ENCODE results near the gene DMAC2. TPM values are rescaled to one million over a fixed set of nuclear protein-coding genes. Genes with fewer than 3 reads are reported as not detected.

Gene DMAC2
- total and polyA plus RNA-seq, 2 of the 13 experiments (the other 11 are each of a cell fraction or from before 2014, with no cell fraction given), result 39.0 to 66.0 TPM

- TF ChIP-seq KDM5A (IDR thresholded peaks at IDR 0.05; ENCODE audit: borderline replicate concordance, low read length), result peak; percentile 95
- TF ChIP-seq ZNF644 (CRISPR knock-in tag; IDR thresholded peaks at IDR 0.05; ENCODE audit: low read depth), result no peak
- TF ChIP-seq ATF3 (CRISPR knock-in tag; IDR thresholded peaks at IDR 0.05), result 0 out of 2 replicates have a peak, but pooled peaks have one; percentile 11
- TF ChIP-seq FOXA1 (IDR thresholded peaks at IDR 0.05), result no peak
- peak; percentile 72 for TF ChIP-seq FOXA1 (CRISPR knock-in tag; IDR thresholded peaks at IDR 0.05)
- no peak for TF ChIP-seq GPBP1L1 (CRISPR knock-in tag; IDR thresholded peaks at IDR 0.05)
- 0 out of 2 replicates have a peak, but pooled peaks have one; percentile 55 for TF ChIP-seq ZNF275 (CRISPR knock-in tag; IDR thresholded peaks at IDR 0.05; ENCODE audit: borderline replicate concordance)
- no peak for TF ChIP-seq ZNF468 (CRISPR knock-in tag; IDR thresholded peaks at IDR 0.05)
- no peak for TF ChIP-seq ZMYM3 (CRISPR knock-in tag; IDR thresholded peaks at IDR 0.05)
- peak; percentile 80; the same call in 1 of the 2 replicates for TF ChIP-seq LCORL (IDR thresholded peaks at IDR 0.05)
- peak; percentile 72; the same call in 1 of the 2 replicates for TF ChIP-seq LCORL (CRISPR knock-in tag; IDR thresholded peaks at IDR 0.05)
- TF ChIP-seq KLF11 (CRISPR knock-in tag; IDR thresholded peaks at IDR 0.05), result no peak
- TF ChIP-seq ATF7-NPFF (CRISPR knock-in tag; IDR thresholded peaks at IDR 0.05; ENCODE audit: low read depth), result peak; percentile 88; the same call in 1 of the 2 replicates
- peak; percentile 66; the same call in 1 of the 2 replicates for TF ChIP-seq ZNF317 (CRISPR knock-in tag; IDR thresholded peaks at IDR 0.05)
- peak; percentile 60; the same call in 1 of the 2 replicates for TF ChIP-seq GFI1 (CRISPR knock-in tag; IDR thresholded peaks at IDR 0.05; ENCODE audit: borderline replicate concordance)
- TF ChIP-seq FOXC1 (CRISPR knock-in tag; IDR thresholded peaks at IDR 0.05; ENCODE audit: borderline replicate concordance), result 0 out of 2 replicates have a peak, but pooled peaks have one; percentile 17
- 0 out of 2 replicates have a peak, but pooled peaks have one; percentile 93 for TF ChIP-seq ZNF607 (CRISPR knock-in tag; IDR thresholded peaks at IDR 0.05; ENCODE audit: borderline replicate concordance)
- peak; percentile 67; the same call in 1 of the 2 replicates for TF ChIP-seq ZBTB14 (CRISPR knock-in tag; IDR thresholded peaks at IDR 0.05)
- TF ChIP-seq DMAP1 (CRISPR knock-in tag; IDR thresholded peaks at IDR 0.05), result peak; percentile 97
- TF ChIP-seq POLR2G (IDR thresholded peaks at IDR 0.05; ENCODE audit: low read depth, low read length), result peak; percentile 75
- TF ChIP-seq ZNF17 (CRISPR knock-in tag; IDR thresholded peaks at IDR 0.05), result no peak
- peak; percentile 81; the same call in 1 of the 2 replicates for TF ChIP-seq IRF9 (CRISPR knock-in tag; IDR thresholded peaks at IDR 0.05; ENCODE audit: borderline replicate concordance)
- peak; percentile 60 for TF ChIP-seq ZSCAN31 (CRISPR knock-in tag; IDR thresholded peaks at IDR 0.05; ENCODE audit: low read depth)
Measured at GRCh38 chr19:41397086-41398049, 42.3 kb downstream of the DMAC2 start, which contains the start of the genes BCKDHA and EXOSC5 (continued).

All from HepG2 (cell line).